Fibroblast of lung (primary cell): ENCODE results near the gene ARID5A. TPM values are rescaled to one million over a fixed set of nuclear protein-coding genes. Genes with fewer than 3 reads are reported as not detected.

ENCODE experiments used
- DNase-seq, 2 donors: peaks; one replicate each; pipeline versions ENCODE4 v3.0.0 to v3.0.0-alpha.2; 2010; ENCODE audit warnings: low read depth in 2 of 2
- H2AFZ ChIP-seq: 2 replicates; pipeline ENCODE4 v1.5.1; 2012; ENCODE audit warnings: low read length, control low read depth, inconsistent platforms
- H3K27ac ChIP-seq: 2 replicates; pipeline ENCODE4 v1.5.1; 2011; ENCODE audit warnings: low read length, control low read depth; ENCODE audit not compliant: insufficient read depth
- H3K27me3 ChIP-seq: 2 replicates; pipeline ENCODE4 v1.5.1; 2011; ENCODE audit warnings: mild to moderate bottlenecking, low read length; ENCODE audit not compliant: control insufficient read depth, insufficient read depth
- H3K36me3 ChIP-seq: 2 replicates; pipeline ENCODE4 v1.5.1; 2011; ENCODE audit warnings: low read length; ENCODE audit not compliant: control insufficient read depth, insufficient read depth
- H3K4me1 ChIP-seq: 2 replicates; pipeline ENCODE4 v1.5.1; 2011; ENCODE audit warnings: low read length; ENCODE audit not compliant: control insufficient read depth, insufficient read depth; ENCODE audit errors: extremely low read depth
- H3K4me2 ChIP-seq: 2 replicates; pipeline ENCODE4 v1.5.1; 2011; ENCODE audit warnings: low read length, control low read depth; ENCODE audit not compliant: insufficient read depth; ENCODE audit errors: extremely low read depth
- H3K4me3 ChIP-seq, 4 experiments: fragments of 200-600 bp in 1 of 4; sonication (generic) in 1 of 4; replicated peaks in 1 of 4; 2 replicates each; pipeline ENCODE4 v1.5.1; 2011 to 2016; ENCODE audit warnings: low read length in 4 of 4, low read depth in 3 of 4, mild to moderate bottlenecking in 3 of 4, control low read depth in 2 of 4, inconsistent platforms in 1 of 4, mixed read lengths in 1 of 4; ENCODE audit not compliant: insufficient read depth in 1 of 4; ENCODE audit errors: control extremely low read depth in 1 of 4
- H3K79me2 ChIP-seq: 2 replicates; pipeline ENCODE4 v1.5.1; 2012; ENCODE audit warnings: mild to moderate bottlenecking, low read length, inconsistent platforms; ENCODE audit not compliant: control insufficient read depth, insufficient read depth
- H3K9ac ChIP-seq: 2 replicates; pipeline ENCODE4 v1.5.1; 2011; ENCODE audit warnings: mild to moderate bottlenecking, low read length, control low read depth; ENCODE audit not compliant: insufficient read depth
- H3K9me3 ChIP-seq: 2 replicates; pipeline ENCODE4 v1.5.1; 2012; ENCODE audit warnings: low read depth, low read length; ENCODE audit not compliant: control insufficient read depth, insufficient read depth
- H4K20me1 ChIP-seq: 2 replicates; pipeline ENCODE4 v1.5.1; 2011; ENCODE audit warnings: low read length; ENCODE audit not compliant: control insufficient read depth, insufficient read depth; ENCODE audit errors: extremely low read depth
- CTCF ChIP-seq, 2 donors: IDR thresholded peaks in 1 of 2; conservative IDR thresholded peaks in 1 of 2; 1 replicate in 1 of 2; 2 replicates in 1 of 2; pipeline ENCODE4 v1.5.1; 2011 to 2012; ENCODE audit warnings: low read length in 2 of 2, control low read depth in 1 of 2, inconsistent platforms in 1 of 2, low read depth in 1 of 2, mild to moderate bottlenecking in 1 of 2
- EZH2 ChIP-seq: IDR thresholded peaks from 2 replicates; pipeline ENCODE4 v1.5.1; 2012; ENCODE audit warnings: low read length, control low read depth, mild to moderate bottlenecking; ENCODE audit errors: missing control alignments
- polyA plus RNA-seq, 2 donors: library from polyadenylated mRNA; depleted of rRNA in 1 of 2; stranded (reverse) in 1 of 2; unstranded in 1 of 2; fragments of >200 nt; gene quantifications; 2 replicates each; pipeline ENCODE4 v1.2.1, GENCODE V29; 2011 to 2012; ENCODE audit warnings: missing spikeins in 1 of 2
- total RNA-seq: library from RNA; depleted of rRNA; stranded (reverse); fragments of >200 nt; gene quantifications from 2 replicates; pipeline ENCODE4 v1.2.1, GENCODE V29; 2014

ARID5A gene
- total and polyA plus RNA-seq, 2 donors (not counting 1 experiment from before 2014, with no cell fraction given), result 5.2 to 9.7 TPM

DNA sequence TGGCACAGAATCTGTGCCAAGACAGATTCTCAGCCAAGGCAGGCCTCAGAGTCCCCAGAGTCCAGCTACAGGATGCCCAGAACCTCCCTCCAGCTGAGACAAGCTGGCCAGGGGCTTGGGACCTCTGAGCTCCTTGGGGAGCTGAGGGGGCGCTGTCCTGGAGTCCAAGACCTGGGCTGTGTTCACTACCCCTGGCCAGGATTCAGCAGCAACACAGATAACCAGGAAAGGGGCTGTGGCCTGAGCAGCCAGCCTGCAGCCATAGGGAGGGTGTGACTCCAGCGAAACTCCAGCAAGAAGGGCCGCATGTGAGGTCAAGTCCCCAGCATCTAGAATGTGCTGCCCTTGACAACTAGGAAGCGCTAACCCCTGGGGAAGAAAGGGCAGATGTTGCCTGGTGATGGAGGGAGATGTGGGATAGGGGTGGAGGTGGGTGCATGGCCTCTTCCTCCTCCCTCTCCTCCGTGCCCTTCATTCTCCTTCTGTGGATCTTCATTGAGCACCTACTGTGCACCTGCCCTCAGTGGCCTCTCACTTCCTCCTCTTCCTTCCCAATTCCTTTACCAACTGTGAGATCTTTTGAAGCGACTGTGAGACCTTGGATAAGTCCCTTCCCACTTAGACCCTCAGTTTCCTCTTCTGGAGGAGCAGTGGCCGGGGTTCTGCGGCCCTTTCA lies 7.7 kb upstream of the ARID5A start:
- H3K27me3 ChIP-seq, result peaks cover 2% of the 10 kb centered on the region
- H3K9me3 ChIP-seq, result no peaks in the 10 kb centered on the region
- no peaks in the 10 kb centered on the region for H3K79me2 ChIP-seq
- no peak overlapping the region for H3K4me3 ChIP-seq
- TF ChIP-seq EZH2 (no peak), CTCF (conservative IDR thresholded peaks at IDR 0.05 in 1 of 2, IDR thresholded peaks at IDR 0.05 in 1 of 2; ENCODE audit: low read depth in 1 of 2, low read length in 2 of 2) (no peak)
- no peak for DNase-seq
- H3K9ac ChIP-seq, result no peak overlapping the region
- H4K20me1 ChIP-seq, result no peaks in the 10 kb centered on the region
- no peaks in the 10 kb centered on the region for H3K36me3 ChIP-seq
- no peak overlapping the region for H3K4me2 ChIP-seq
- H3K4me1 ChIP-seq, result peaks cover 32% of the 10 kb centered on the region
- no peak overlapping the region for H2AFZ ChIP-seq
- no peak overlapping the region for H3K27ac ChIP-seq

GRCh38 chr2:96529376-96530143 lies 7.0 kb upstream of the ARID5A start:
- Histone ChIP-seq H3K79me2 (no peaks in the 10 kb centered on the region), H3K4me3 (no peak overlapping the region), H2AFZ (no peak overlapping the region), H3K4me1 (peaks cover 34% of the 10 kb centered on the region), H3K9me3 (no peaks in the 10 kb centered on the region), H3K4me2 (no peak overlapping the region), H3K27ac (no peak overlapping the region), H3K27me3 (peaks cover 2% of the 10 kb centered on the region), H4K20me1 (no peaks in the 10 kb centered on the region), H3K9ac (no peak overlapping the region), H3K36me3 (no peaks in the 10 kb centered on the region)
- DNase-seq, result no peak
- TF ChIP-seq CTCF (conservative IDR thresholded peaks at IDR 0.05 in 1 of 2, IDR thresholded peaks at IDR 0.05 in 1 of 2; ENCODE audit: low read depth in 1 of 2, low read length in 2 of 2), result no peak

DNA sequence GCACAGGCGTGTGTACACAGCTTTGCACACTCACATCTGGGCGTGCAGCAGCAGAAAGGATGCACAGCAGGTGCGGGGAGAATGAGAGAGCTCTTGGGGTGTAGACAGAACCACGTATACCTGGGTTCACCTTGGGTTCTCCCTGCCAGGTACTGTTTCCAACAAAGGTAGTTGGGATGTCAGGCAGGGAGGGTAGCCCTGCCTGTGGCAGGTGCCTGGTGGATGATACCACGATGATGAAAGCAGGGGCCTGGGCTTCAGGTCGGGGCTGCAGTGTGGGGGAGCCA lies 6.5 kb upstream of the ARID5A start:
- Histone ChIP-seq H3K79me2 (no peaks in the 10 kb centered on the region), H4K20me1 (no peaks in the 10 kb centered on the region), H3K4me3 (no peak overlapping the region), H3K27me3 (peaks cover 2% of the 10 kb centered on the region), H3K4me1 (peaks cover 34% of the 10 kb centered on the region), H3K9me3 (no peaks in the 10 kb centered on the region), H3K9ac (no peak overlapping the region), H2AFZ (no peak overlapping the region), H3K27ac (no peak overlapping the region), H3K36me3 (no peaks in the 10 kb centered on the region), H3K4me2 (no peak overlapping the region)
- DNase-seq, result no peak
- TF ChIP-seq CTCF (conservative IDR thresholded peaks at IDR 0.05 in 1 of 2, IDR thresholded peaks at IDR 0.05 in 1 of 2; ENCODE audit: low read depth in 1 of 2, low read length in 2 of 2), result no peak
- no peak for TF ChIP-seq EZH2
